A673 (cell line): Measurements from ENCODE around the gene TECR. TPM values are rescaled to one million over a fixed set of nuclear protein-coding genes. Genes with fewer than 3 reads are reported as not detected.

ENCODE experiments used
- BruUV-seq: library from RNA; stranded (reverse); fragments of 400-500 nt; replicated peaks from 2 replicates; lab custom pipeline; 2021; lab: Mats Ljungman, UMichigan
- CTCF ChIA-PET: fragments of 300-600 bp; sonication (Branson Sonifier 250); formaldehyde crosslinking; loops from one replicate; lab custom pipeline; 2022; ENCODE audit warnings: antibody characterized with exemption; lab: Charles Lee
- POLR2A ChIA-PET: fragments of 300-600 bp; sonication (Branson Sonifier 250); formaldehyde crosslinking; loops from one replicate; lab custom pipeline; 2022; ENCODE audit warnings: antibody characterized with exemption; ENCODE audit not compliant: low non-redundant PET; lab: Charles Lee
- DNase-seq: peaks from one replicate; pipeline ENCODE4 v3.0.0-alpha.2; 2015; ENCODE audit warnings: low spot score
- H3K27ac ChIP-seq: fragments of 200-600 bp; sonication (generic); 2 replicates; pipeline ENCODE4 v1.5.1; 2016; ENCODE audit warnings: mixed run types, low read depth, mild to moderate bottlenecking, mixed read lengths, antibody characterized with exemption, low read length; ENCODE audit not compliant: poor library complexity, severe bottlenecking
- H3K27me3 ChIP-seq: fragments of 200-600 bp; sonication (generic); replicated peaks from 2 replicates; pipeline ENCODE4 v1.6.1; 2017; ENCODE audit warnings: mixed run types, low read depth, mild to moderate bottlenecking, mixed read lengths, antibody characterized with exemption, low read length; ENCODE audit not compliant: insufficient read depth, poor library complexity
- H3K36me3 ChIP-seq: fragments of 200-600 bp; sonication (generic); 2 replicates; pipeline ENCODE4 v1.6.1; 2016; ENCODE audit warnings: mixed run types, mild to moderate bottlenecking, mixed read lengths, antibody characterized with exemption, low read length; ENCODE audit not compliant: insufficient read depth, poor library complexity, severe bottlenecking
- H3K4me1 ChIP-seq: fragments of 200-600 bp; sonication (generic); 2 replicates; pipeline ENCODE4 v1.6.1; 2017; ENCODE audit warnings: mixed run types, mild to moderate bottlenecking, mixed read lengths, antibody characterized with exemption, low read length; ENCODE audit not compliant: insufficient read depth, poor library complexity, severe bottlenecking
- H3K4me3 ChIP-seq: fragments of 200-600 bp; sonication (generic); 2 replicates; pipeline ENCODE4 v1.5.1; 2016; ENCODE audit warnings: low read depth, mixed run types, mild to moderate bottlenecking, mixed read lengths, low read length; ENCODE audit not compliant: poor library complexity, severe bottlenecking
- H3K9me3 ChIP-seq: fragments of 200-600 bp; sonication (generic); 2 replicates; pipeline ENCODE4 v1.6.1; 2016; ENCODE audit warnings: mixed run types, low read depth, mild to moderate bottlenecking, mixed read lengths, antibody characterized with exemption, low read length; ENCODE audit not compliant: poor library complexity, severe bottlenecking
- CTCF ChIP-seq: fragments of 300-800, 200-600 bp; sonication (generic); conservative IDR thresholded peaks from 2 replicates; pipeline ENCODE4 v1.5.1; 2017; ENCODE audit warnings: low read depth, mild to moderate bottlenecking, antibody characterized with exemption, low read length, moderate library complexity, mixed read lengths
- EZH2 ChIP-seq: fragments of 200-600 bp; sonication (generic); IDR thresholded peaks from 2 replicates; pipeline ENCODE4 v1.6.1; 2017; ENCODE audit warnings: borderline replicate concordance, low read depth, mild to moderate bottlenecking, mixed read lengths, antibody characterized with exemption, low read length; ENCODE audit not compliant: poor library complexity, severe bottlenecking
- intact Hi-C: fragments of 100-400 bp; cut with micrococcal nuclease; formaldehyde crosslinking; loops from one replicate; pipeline ENCODE4 v1.10.0; 2022; ENCODE audit not compliant: unreplicated experiment
- total RNA-seq: library from RNA; stranded (reverse); gene quantifications from 2 replicates; pipeline ENCODE4 v1.2.3, GENCODE V29; 2021

TECR gene
- total RNA-seq, 1 experiment from 2014 or later = 189 TPM

DNA sequence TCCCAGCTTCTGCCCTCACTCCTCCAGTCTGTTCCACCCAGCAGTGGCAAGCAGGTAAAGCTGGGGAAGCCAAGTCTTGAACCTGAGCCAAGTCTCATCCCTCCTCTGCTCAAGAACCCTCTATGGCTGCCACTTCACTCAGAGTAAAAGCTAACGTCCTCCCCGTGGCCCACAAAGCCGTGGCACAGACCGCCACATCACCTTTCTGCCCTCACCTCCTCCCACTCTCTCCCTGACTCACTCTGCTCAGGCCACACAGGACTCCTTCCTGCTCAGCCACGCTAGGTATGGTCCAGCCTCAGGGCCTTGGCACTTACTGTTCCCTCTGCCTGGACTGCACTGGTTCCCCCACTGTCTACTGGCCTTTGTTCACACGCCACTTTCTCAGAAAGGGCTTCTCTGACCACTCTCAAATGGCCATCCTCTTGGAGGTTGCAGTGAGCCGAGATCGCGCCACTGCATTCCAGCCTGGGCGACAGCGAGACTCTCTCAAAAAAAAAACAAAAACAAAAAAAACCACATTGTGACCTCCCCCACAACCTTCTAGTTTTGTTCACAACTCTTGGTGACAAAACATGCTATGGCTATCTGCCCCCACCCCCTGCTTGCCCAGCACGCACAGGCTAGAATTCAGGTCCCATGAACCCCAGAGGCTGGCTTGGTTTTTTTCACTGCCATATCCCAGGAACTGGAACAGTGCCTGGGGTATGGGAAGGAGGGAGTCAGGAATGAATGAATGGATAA lies 26.7 kb downstream of the TECR start:
- Histone ChIP-seq H3K27me3 (no peaks in the 10 kb centered on the region), H3K4me1 (peaks cover 24% of the 10 kb centered on the region), H3K27ac (no peak overlapping the region), H3K4me3 (no peak overlapping the region), H3K9me3 (no peaks in the 10 kb centered on the region), H3K36me3 (no peaks in the 10 kb centered on the region)
- intact Hi-C loops = no loop called here
- no TSS peak for BruUV-seq
- DNase-seq = no peak
- ChIA-PET POLR2A (no interaction called here), CTCF (interaction anchor here (1.1 kb wide), 1 partner anchor 16 kb away, joined by 5 read pairs; the partner anchor contains the start of gene NDUFB7)
- TF ChIP-seq CTCF = no peak
- no peak for TF ChIP-seq EZH2

- Histone ChIP-seq H3K9me3 (no peaks in the 10 kb centered on the region), H3K27ac (no peak overlapping the region), H3K27me3 (no peaks in the 10 kb centered on the region), H3K4me1 (peaks cover 19% of the 10 kb centered on the region), H3K4me3 (no peak overlapping the region), H3K36me3 (no peaks in the 10 kb centered on the region)
- peak; percentile 74 for DNase-seq
- ChIA-PET POLR2A (no interaction called here), CTCF (interaction anchor here (1.1 kb wide), 1 partner anchor 15 kb away, joined by 5 read pairs; the partner anchor contains the start of gene NDUFB7)
- intact Hi-C loops = no loop called here
- no peak for TF ChIP-seq EZH2
- peak; percentile 95 for TF ChIP-seq CTCF
- BruUV-seq = no TSS peak
Observed at GRCh38 chr19:14556662-14557188, 27.3 kb downstream of the TECR start.

DNA sequence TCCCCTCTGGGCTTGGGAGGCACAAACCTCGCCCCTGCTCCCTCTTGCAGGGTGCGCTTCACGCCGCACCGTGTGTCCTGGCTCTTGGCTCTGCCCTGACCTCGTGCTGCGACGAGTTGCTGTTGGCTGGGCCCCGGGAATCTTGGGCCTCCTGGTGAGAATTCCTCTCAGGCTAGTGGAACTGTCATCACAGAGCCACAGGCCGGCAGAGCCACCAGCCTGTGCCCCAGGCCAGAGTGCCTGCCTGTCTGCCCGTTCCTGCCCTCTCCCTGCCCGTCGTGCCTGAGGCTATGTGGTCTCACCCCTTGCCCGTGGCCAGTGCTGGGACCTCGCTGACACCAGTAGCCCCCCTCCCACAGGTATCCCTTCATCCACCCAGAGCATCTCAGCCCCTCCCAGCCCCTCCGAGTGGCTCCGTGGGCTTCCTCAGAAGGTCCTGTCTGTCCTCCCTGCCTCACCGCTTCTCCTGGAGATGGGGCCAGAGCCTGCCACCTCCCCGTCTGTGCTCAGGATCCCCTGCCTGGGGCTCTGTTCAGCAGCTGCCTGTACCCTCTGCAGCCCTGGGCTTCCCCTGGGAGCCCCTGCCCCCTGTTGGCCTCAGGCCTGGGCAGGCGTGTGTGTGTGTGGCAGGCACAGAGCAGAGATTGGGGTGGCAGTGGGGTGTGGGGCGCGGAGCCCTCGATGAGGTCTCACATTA lies 29.1 kb downstream of the TECR start:
- Histone ChIP-seq H3K27me3 (no peaks in the 10 kb centered on the region), H3K9me3 (no peaks in the 10 kb centered on the region), H3K36me3 (peaks cover 4% of the 10 kb centered on the region), H3K4me1 (peaks cover 19% of the 10 kb centered on the region), H3K27ac (no peak overlapping the region), H3K4me3 (no peak overlapping the region)
- no peak for DNase-seq
- no TSS peak for BruUV-seq
- TF ChIP-seq EZH2 (no peak), CTCF (no peak)
- ChIA-PET POLR2A (no interaction called here), CTCF (no interaction called here)
- intact Hi-C loops = no loop called here
